Epithelial cell of esophagus (primary cell): Measurements from ENCODE around the gene KHDRBS2.
"Not testable (repeated sequence)": the region's sequence is repeated elsewhere in the genome, so short reads cannot be mapped to it uniquely, and the experiment has no call there.

Source experiments
- DNase-seq: peaks from one replicate; pipeline ENCODE4 v3.0.0; 2010; ENCODE audit warnings: low read depth
- H3K4me3 ChIP-seq: 2 replicates; pipeline ENCODE4 v1.5.1; 2011; ENCODE audit warnings: mild to moderate bottlenecking, low read length, control low read depth
- TF ChIP-seq, protein P1 (sequence below): IDR thresholded peaks from 2 replicates; pipeline ENCODE4 v1.5.1; 2011; ENCODE audit warnings: low read depth, mild to moderate bottlenecking, low read length, control low read depth, inconsistent platforms; ENCODE audit not compliant: insufficient read depth; ENCODE audit errors: missing control alignments

Gene KHDRBS2

GRCh38 chr6:61787998-61788397, 498.0 kb downstream of the KHDRBS2 start:
- no peak for DNase-seq
- TF ChIP-seq, protein P1, sequence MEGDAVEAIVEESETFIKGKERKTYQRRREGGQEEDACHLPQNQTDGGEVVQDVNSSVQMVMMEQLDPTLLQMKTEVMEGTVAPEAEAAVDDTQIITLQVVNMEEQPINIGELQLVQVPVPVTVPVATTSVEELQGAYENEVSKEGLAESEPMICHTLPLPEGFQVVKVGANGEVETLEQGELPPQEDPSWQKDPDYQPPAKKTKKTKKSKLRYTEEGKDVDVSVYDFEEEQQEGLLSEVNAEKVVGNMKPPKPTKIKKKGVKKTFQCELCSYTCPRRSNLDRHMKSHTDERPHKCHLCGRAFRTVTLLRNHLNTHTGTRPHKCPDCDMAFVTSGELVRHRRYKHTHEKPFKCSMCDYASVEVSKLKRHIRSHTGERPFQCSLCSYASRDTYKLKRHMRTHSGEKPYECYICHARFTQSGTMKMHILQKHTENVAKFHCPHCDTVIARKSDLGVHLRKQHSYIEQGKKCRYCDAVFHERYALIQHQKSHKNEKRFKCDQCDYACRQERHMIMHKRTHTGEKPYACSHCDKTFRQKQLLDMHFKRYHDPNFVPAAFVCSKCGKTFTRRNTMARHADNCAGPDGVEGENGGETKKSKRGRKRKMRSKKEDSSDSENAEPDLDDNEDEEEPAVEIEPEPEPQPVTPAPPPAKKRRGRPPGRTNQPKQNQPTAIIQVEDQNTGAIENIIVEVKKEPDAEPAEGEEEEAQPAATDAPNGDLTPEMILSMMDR = no peak
- H3K4me3 ChIP-seq = no peak overlapping the region

DNA sequence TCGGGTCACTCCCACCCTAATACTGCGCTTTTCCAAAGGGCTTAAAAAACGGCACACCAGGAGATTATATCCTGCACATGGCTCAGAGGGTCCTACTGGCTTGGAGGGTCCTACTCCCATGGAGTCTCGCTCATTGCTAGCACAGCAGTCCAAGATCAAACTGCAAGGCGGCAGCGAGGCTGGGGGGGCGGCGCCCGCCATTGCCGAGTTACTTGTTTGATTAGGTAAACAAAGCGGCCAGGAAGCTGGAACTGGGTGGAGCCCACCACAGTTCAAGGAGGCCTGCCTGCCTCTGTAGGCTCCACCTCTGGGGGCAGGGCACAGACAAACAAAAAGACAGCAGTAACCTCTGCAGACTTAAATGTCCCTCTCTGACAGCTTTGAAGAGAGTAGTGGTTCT, 516.6 kb downstream of the KHDRBS2 start:
- DNase-seq, H3K4me3 ChIP-seq: not testable (repeated sequence)

GRCh38 chr6:61755739-61756138, 530.3 kb downstream of the KHDRBS2 start:
- H3K4me3 ChIP-seq = no peak overlapping the region
- TF ChIP-seq, protein P1 = no peak
- DNase-seq = no peak

- TF ChIP-seq, protein P1 = no peak
- no peak overlapping the region for H3K4me3 ChIP-seq
- DNase-seq = no peak
Measured at GRCh38 chr6:61751986-61752385, 534.0 kb downstream of the KHDRBS2 start.

DNA sequence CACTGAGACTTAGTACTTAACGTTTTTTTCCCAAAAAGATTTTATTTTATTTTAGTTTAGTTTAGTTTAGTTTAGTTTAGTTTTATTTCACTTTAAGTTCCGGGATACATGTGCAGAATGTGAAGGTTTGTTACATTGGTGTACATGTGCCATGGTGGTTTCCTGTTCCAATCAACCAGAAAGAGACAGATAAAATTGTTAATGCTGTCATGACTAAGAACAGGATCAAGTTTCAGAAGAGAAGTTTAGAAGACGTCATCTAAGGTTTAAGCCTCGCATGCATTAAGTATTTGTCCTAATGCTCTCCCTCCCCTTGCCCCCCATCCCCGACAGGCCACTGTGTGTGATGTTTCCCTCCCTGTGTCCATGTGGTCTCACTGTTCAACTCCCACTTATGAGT, 540.0 kb downstream of the KHDRBS2 start:
- TF ChIP-seq, protein P1 = no peak
- no peak overlapping the region for H3K4me3 ChIP-seq
- no peak for DNase-seq

DNA sequence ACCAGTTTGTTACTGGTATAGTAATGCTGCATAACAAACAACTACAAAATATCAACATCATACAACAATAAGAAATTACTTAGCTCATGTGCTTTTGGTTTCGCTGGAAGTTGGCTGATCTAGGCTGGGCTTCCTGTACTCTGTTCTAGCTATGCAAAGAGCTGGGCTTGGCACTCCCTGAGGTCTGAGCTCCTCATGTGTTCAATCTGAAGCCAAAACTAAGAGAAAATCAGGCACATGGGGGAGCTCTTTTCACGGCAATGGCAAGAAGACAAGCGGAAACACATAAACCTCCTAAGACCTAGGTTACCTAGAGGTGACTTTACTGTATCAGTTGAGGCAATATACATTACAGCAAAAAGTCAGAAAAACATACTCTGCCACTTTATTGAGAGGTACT, 574.2 kb downstream of the KHDRBS2 start:
- DNase-seq = no peak
- H3K4me3 ChIP-seq = no peak overlapping the region
- TF ChIP-seq, protein P1 = no peak

GRCh38 chr6:61688165-61688564, 597.9 kb downstream of the KHDRBS2 start:
- DNase-seq = no peak
- TF ChIP-seq, protein P1 = no peak
- no peak overlapping the region for H3K4me3 ChIP-seq

GRCh38 chr6:61682562-61682961, 603.5 kb downstream of the KHDRBS2 start:
- DNase-seq = no peak
- no peak overlapping the region for H3K4me3 ChIP-seq
- TF ChIP-seq, protein P1 = no peak
